Hepatocyte (in vitro differentiated cells): ENCODE measurements around the gene ZBTB43. TPM values are rescaled to one million over a fixed set of nuclear protein-coding genes. Genes with fewer than 3 reads are reported as not detected.
A peak's percentile ranks its signal among the peaks of the same experiment; 100 is the strongest.
"Not testable (repeated sequence)": the region's sequence is repeated elsewhere in the genome, so short reads cannot be mapped to it uniquely, and the experiment has no call there.

Source experiments
- DNase-seq: peaks from one replicate; pipeline ENCODE4 v3.0.0-alpha.2; 2016; ENCODE audit warnings: low spot score
- H2AFZ ChIP-seq: fragments of 200-600 bp; sonication (generic); 2 replicates; pipeline ENCODE4 v1.6.0; 2016; ENCODE audit warnings: antibody characterized with exemption, mild to moderate bottlenecking
- H3K27ac ChIP-seq: fragments of 200-600 bp; sonication (generic); 2 replicates; pipeline ENCODE4 v1.5.1; 2016; ENCODE audit warnings: mild to moderate bottlenecking
- H3K27me3 ChIP-seq: fragments of 200-600 bp; sonication (generic); 2 replicates; pipeline ENCODE4 v1.6.1; 2016
- H3K36me3 ChIP-seq: fragments of 200-600 bp; sonication (generic); replicated peaks from 2 replicates; pipeline ENCODE4 v1.5.1; 2016; ENCODE audit warnings: low read depth; ENCODE audit not compliant: insufficient read depth
- H3K4me1 ChIP-seq: fragments of 200-600 bp; sonication (generic); 2 replicates; pipeline ENCODE4 v1.5.1; 2016; ENCODE audit warnings: mild to moderate bottlenecking, moderate library complexity; ENCODE audit not compliant: insufficient read depth
- H3K4me2 ChIP-seq: fragments of 200-600 bp; sonication (generic); 2 replicates; pipeline ENCODE4 v1.6.0; 2016
- H3K4me3 ChIP-seq: fragments of 200-600 bp; sonication (generic); 2 replicates; pipeline ENCODE4 v1.5.1; 2016; ENCODE audit warnings: mild to moderate bottlenecking
- H3K79me2 ChIP-seq: fragments of 200-600 bp; sonication (generic); 2 replicates; pipeline ENCODE4 v1.6.0; 2017; ENCODE audit warnings: mild to moderate bottlenecking
- H3K9me2 ChIP-seq: fragments of 200-600 bp; sonication (generic); replicated peaks from 2 replicates; pipeline ENCODE4 v1.6.0; 2017; ENCODE audit warnings: mild to moderate bottlenecking; ENCODE audit not compliant: insufficient read depth
- H3K9me3 ChIP-seq: fragments of 200-600 bp; sonication (generic); 2 replicates; pipeline ENCODE4 v1.5.1; 2016; ENCODE audit warnings: low read depth, mild to moderate bottlenecking
- H4K20me1 ChIP-seq: fragments of 200-600 bp; sonication (generic); 2 replicates; pipeline ENCODE4 v1.6.0; 2016; ENCODE audit warnings: mild to moderate bottlenecking; ENCODE audit not compliant: insufficient read depth, poor library complexity, severe bottlenecking
- CTCF ChIP-seq: fragments of 200-600 bp; sonication (generic); IDR thresholded peaks from 2 replicates; pipeline ENCODE4 v1.5.1; 2016; ENCODE audit warnings: antibody characterized with exemption, mild to moderate bottlenecking; ENCODE audit not compliant: poor library complexity
- EZH2 ChIP-seq: fragments of 200-600 bp; sonication (generic); IDR thresholded peaks from 2 replicates; pipeline ENCODE4 v1.6.1; 2016; ENCODE audit warnings: antibody characterized with exemption, mild to moderate bottlenecking, borderline replicate concordance
- EZH2phosphoT487 ChIP-seq: fragments of 200-600 bp; sonication (generic); IDR thresholded peaks from one replicate; pipeline ENCODE4 v1.6.1; 2018; ENCODE audit warnings: antibody characterized with exemption, mild to moderate bottlenecking, low read depth, moderate library complexity; ENCODE audit not compliant: unreplicated experiment, severe bottlenecking
- WGBS: methylation state at CpG from one replicate; pipeline ENCODE4 v1.1.6; 2016; ENCODE audit warnings: low lambda C conversion rate; ENCODE audit errors: missing lambda C conversion rate; 5-methylcytosine and 5-hydroxymethylcytosine counted together
- polyA plus RNA-seq: library from polyadenylated mRNA; unstranded; fragments of >200 nt; fragmentation: Nextera tagmentation; extraction: Ambion mirVana; gene quantifications from 2 replicates; pipeline ENCODE4 v1.2.1, GENCODE V29; 2016
- total RNA-seq: library from RNA; depleted of rRNA; stranded (reverse); fragments of >200 nt; gene quantifications from 2 replicates; pipeline ENCODE4 v1.2.3, GENCODE V29; 2014

The ZBTB43 gene
- total and polyA plus RNA-seq, 2 experiments from 2014 or later, result 14.9 to 16.4 TPM

GRCh38 chr9:126777733-126778132 lies 27.1 kb upstream of the ZBTB43 start:
- no peak overlapping the region for H2AFZ ChIP-seq
- no peaks in the 10 kb centered on the region for H3K4me1 ChIP-seq
- no peaks in the 10 kb centered on the region for H3K9me2 ChIP-seq
- no peak overlapping the region for H3K27ac ChIP-seq
- no peaks in the 10 kb centered on the region for H3K9me3 ChIP-seq
- WGBS, result 34% methylated on average over 6 of the region's 6 CpGs
- no peaks in the 10 kb centered on the region for H4K20me1 ChIP-seq
- no peaks in the 10 kb centered on the region for H3K36me3 ChIP-seq
- DNase-seq, result peak; percentile 47
- H3K27me3 ChIP-seq, result peaks cover 42% of the 10 kb centered on the region
- H3K4me2 ChIP-seq, result no peak overlapping the region
- H3K79me2 ChIP-seq, result no peaks in the 10 kb centered on the region
- no peak overlapping the region for H3K4me3 ChIP-seq
- no peak for TF ChIP-seq EZH2phosphoT487
- TF ChIP-seq EZH2, result no peak
- TF ChIP-seq CTCF, result peak; percentile 37

- no peak overlapping the region for H2AFZ ChIP-seq
- H4K20me1 ChIP-seq, result no peaks in the 10 kb centered on the region
- H3K27ac ChIP-seq, result no peak overlapping the region
- H3K27me3 ChIP-seq, result peaks cover 42% of the 10 kb centered on the region
- TF ChIP-seq EZH2, result no peak
- TF ChIP-seq CTCF, result no peak
- no peak for TF ChIP-seq EZH2phosphoT487
- 74% methylated on average over 8 of the region's 8 CpGs for WGBS
- H3K9me3 ChIP-seq, result no peaks in the 10 kb centered on the region
- no peak overlapping the region for H3K4me2 ChIP-seq
- H3K4me3 ChIP-seq, result no peak overlapping the region
- no peak for DNase-seq
- H3K4me1 ChIP-seq, result no peaks in the 10 kb centered on the region
- H3K36me3 ChIP-seq, result no peaks in the 10 kb centered on the region
- H3K79me2 ChIP-seq, result no peaks in the 10 kb centered on the region
- no peaks in the 10 kb centered on the region for H3K9me2 ChIP-seq
Measured at GRCh38 chr9:126778141-126778540, 26.7 kb upstream of the ZBTB43 start.

- DNase-seq, H3K9me2 ChIP-seq, H4K20me1 ChIP-seq, H3K79me2 ChIP-seq, H3K4me2 ChIP-seq, H3K4me3 ChIP-seq, H3K4me1 ChIP-seq, H3K9me3 ChIP-seq, H2AFZ ChIP-seq, H3K27ac ChIP-seq, H3K36me3 ChIP-seq: not testable (repeated sequence)
- 94% methylated on average over 5 of the region's 5 CpGs for WGBS
- H3K27me3 ChIP-seq, result peaks cover 37% of the 10 kb centered on the region
Measured at GRCh38 chr9:126778696-126779095, 26.1 kb upstream of the ZBTB43 start.

GRCh38 chr9:126781186-126782052 lies 23.4 kb upstream of the ZBTB43 start:
- H3K9me3 ChIP-seq, result no peaks in the 10 kb centered on the region
- peak overlapping the region; percentile 75 for H3K4me2 ChIP-seq
- peak; percentile 90 for DNase-seq
- H3K36me3 ChIP-seq, result no peaks in the 10 kb centered on the region
- no peaks in the 10 kb centered on the region for H3K4me1 ChIP-seq
- H3K27me3 ChIP-seq, result peaks cover 13% of the 10 kb centered on the region
- 52% methylated on average over 22 of the region's 29 CpGs for WGBS
- no peak overlapping the region for H3K27ac ChIP-seq
- H3K4me3 ChIP-seq, result no peak overlapping the region
- H3K9me2 ChIP-seq, result no peaks in the 10 kb centered on the region
- H2AFZ ChIP-seq, result peak overlapping the region; percentile 59
- no peaks in the 10 kb centered on the region for H4K20me1 ChIP-seq
- no peaks in the 10 kb centered on the region for H3K79me2 ChIP-seq
- TF ChIP-seq EZH2phosphoT487, result no peak
- peak; percentile 98 for TF ChIP-seq CTCF
